HepG2 (cell line): Measurements from ENCODE around the gene CLEC2B.

Experiments used
- AFF4 ChIP-seq: sonication (generic); formaldehyde crosslinking; IDR thresholded peaks from 2 replicates; pipeline ENCODE4 v1.4.0; 2020; ENCODE audit warnings: missing genetic modification reagents
- CEBPG ChIP-seq: IDR thresholded peaks from 2 replicates; pipeline ENCODE4 v1.6.1; 2016
- KLF16 ChIP-seq, 2 experiments: sonication (generic) in 1 of 2; formaldehyde crosslinking in 1 of 2; IDR thresholded peaks; 2 replicates each; pipeline versions ENCODE4 v1.6.1 to v1.8.0; 2016 to 2023; ENCODE audit warnings: missing genetic modification reagents in 2 of 2, missing compliant biosample characterization in 1 of 2
- MAFK ChIP-seq, 2 experiments: IDR thresholded peaks in 1 of 2; conservative IDR thresholded peaks in 1 of 2; 2 replicates each; pipeline ENCODE4 v1.6.1; 2011; ENCODE audit warnings: improper control_type of control experiment in 2 of 2, low read length in 2 of 2
- PLSCR1 ChIP-seq: sonication (generic); formaldehyde crosslinking; IDR thresholded peaks from 2 replicates; pipeline ENCODE4 v1.5.0; 2020; ENCODE audit warnings: missing genetic modification reagents, mild to moderate bottlenecking, borderline replicate concordance
- POLR2A ChIP-seq, 2 experiments: IDR thresholded peaks; 2 replicates each; pipeline ENCODE4 v1.6.1; 2011; ENCODE audit warnings: low read depth in 2 of 2, low read length in 2 of 2, mild to moderate bottlenecking in 1 of 2, moderate library complexity in 1 of 2; ENCODE audit not compliant: insufficient read depth in 1 of 2
- RXRA ChIP-seq: sonication (generic); formaldehyde crosslinking; IDR thresholded peaks from 2 replicates; pipeline ENCODE4 v1.5.1; 2020; ENCODE audit warnings: missing genetic modification reagents
- YY1 ChIP-seq: IDR thresholded peaks from 2 replicates; pipeline ENCODE4 v1.6.1; 2011; ENCODE audit warnings: low read length, low read depth, moderate library complexity, mild to moderate bottlenecking; ENCODE audit not compliant: insufficient read depth, insufficient replicate concordance
- ZKSCAN8 ChIP-seq: IDR thresholded peaks from 2 replicates; pipeline ENCODE4 v1.6.1; 2016; ENCODE audit warnings: borderline replicate concordance, missing genetic modification reagents, missing compliant biosample characterization
- ZNF644 ChIP-seq: IDR thresholded peaks from 2 replicates; pipeline ENCODE4 v1.6.1; 2016; ENCODE audit warnings: low read depth
- ZSCAN20 ChIP-seq: sonication (generic); formaldehyde crosslinking; IDR thresholded peaks from 2 replicates; pipeline ENCODE4 v1.4.0; 2020; ENCODE audit warnings: missing genetic modification reagents, mild to moderate bottlenecking, borderline replicate concordance
- TF ChIP-seq, protein P1 (sequence below): sonication (generic); formaldehyde crosslinking; IDR thresholded peaks from 2 replicates; pipeline ENCODE4 v1.5.0; 2020; ENCODE audit warnings: mild to moderate bottlenecking, missing genetic modification reagents, moderate library complexity
- TF ChIP-seq, protein P2 (sequence below): sonication (generic); formaldehyde crosslinking; IDR thresholded peaks from 2 replicates; pipeline ENCODE4 v1.4.0; 2020; ENCODE audit warnings: low read depth, mild to moderate bottlenecking, missing genetic modification reagents

DNA sequence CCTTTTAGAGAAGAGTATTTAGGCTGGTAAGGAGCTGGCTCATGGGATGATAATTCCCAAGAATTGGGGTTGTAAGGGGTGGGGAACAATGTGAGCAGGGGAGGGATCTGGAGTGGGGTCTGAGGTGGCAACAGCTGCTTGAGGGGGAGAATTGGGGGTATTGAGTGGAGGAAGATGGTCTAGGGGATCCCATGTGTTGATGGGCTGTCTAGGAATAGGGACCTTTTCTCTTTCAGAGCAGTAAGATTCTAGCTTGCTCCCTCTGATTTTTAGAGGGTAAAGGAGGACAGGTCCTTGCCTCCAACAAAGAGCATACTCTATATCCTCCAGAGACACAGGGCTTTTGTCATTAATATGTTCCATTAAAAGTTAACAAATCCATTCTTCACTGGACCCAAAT lies 40.6 kb upstream of the CLEC2B start:
- no peak for TF ChIP-seq ZNF644 (CRISPR knock-in tag)
- TF ChIP-seq, protein P1, sequence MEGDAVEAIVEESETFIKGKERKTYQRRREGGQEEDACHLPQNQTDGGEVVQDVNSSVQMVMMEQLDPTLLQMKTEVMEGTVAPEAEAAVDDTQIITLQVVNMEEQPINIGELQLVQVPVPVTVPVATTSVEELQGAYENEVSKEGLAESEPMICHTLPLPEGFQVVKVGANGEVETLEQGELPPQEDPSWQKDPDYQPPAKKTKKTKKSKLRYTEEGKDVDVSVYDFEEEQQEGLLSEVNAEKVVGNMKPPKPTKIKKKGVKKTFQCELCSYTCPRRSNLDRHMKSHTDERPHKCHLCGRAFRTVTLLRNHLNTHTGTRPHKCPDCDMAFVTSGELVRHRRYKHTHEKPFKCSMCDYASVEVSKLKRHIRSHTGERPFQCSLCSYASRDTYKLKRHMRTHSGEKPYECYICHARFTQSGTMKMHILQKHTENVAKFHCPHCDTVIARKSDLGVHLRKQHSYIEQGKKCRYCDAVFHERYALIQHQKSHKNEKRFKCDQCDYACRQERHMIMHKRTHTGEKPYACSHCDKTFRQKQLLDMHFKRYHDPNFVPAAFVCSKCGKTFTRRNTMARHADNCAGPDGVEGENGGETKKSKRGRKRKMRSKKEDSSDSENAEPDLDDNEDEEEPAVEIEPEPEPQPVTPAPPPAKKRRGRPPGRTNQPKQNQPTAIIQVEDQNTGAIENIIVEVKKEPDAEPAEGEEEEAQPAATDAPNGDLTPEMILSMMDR (CRISPR knock-in tag): no peak
- TF ChIP-seq YY1: no peak
- TF ChIP-seq, protein P2, sequence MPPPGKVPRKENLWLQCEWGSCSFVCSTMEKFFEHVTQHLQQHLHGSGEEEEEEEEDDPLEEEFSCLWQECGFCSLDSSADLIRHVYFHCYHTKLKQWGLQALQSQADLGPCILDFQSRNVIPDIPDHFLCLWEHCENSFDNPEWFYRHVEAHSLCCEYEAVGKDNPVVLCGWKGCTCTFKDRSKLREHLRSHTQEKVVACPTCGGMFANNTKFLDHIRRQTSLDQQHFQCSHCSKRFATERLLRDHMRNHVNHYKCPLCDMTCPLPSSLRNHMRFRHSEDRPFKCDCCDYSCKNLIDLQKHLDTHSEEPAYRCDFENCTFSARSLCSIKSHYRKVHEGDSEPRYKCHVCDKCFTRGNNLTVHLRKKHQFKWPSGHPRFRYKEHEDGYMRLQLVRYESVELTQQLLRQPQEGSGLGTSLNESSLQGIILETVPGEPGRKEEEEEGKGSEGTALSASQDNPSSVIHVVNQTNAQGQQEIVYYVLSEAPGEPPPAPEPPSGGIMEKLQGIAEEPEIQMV (CRISPR knock-in tag): no peak
- no peak for TF ChIP-seq MAFK (conservative IDR thresholded peaks at IDR 0.05 in 1 of 2, IDR thresholded peaks at IDR 0.05 in 1 of 2; ENCODE audit: low read length in 2 of 2)
- TF ChIP-seq AFF4 (CRISPR knock-in tag): no peak
- TF ChIP-seq ZKSCAN8: no peak
- TF ChIP-seq CEBPG (CRISPR knock-in tag): no peak
- TF ChIP-seq PLSCR1 (CRISPR knock-in tag): no peak
- no peak for TF ChIP-seq POLR2A (IDR thresholded peaks at IDR 0.05; ENCODE audit: insufficient read depth in 1 of 2, low read depth in 2 of 2, low read length in 2 of 2)
- TF ChIP-seq ZSCAN20 (CRISPR knock-in tag): no peak
- no peak for TF ChIP-seq RXRA (CRISPR knock-in tag)
- no peak for TF ChIP-seq KLF16 (CRISPR knock-in tag; IDR thresholded peaks at IDR 0.05)
